GM19467 (cell line): ENCODE data around the gene OR2V2.

Experiments
- ATAC-seq: cut with Tn5 transposase; IDR thresholded peaks from one replicate; pipeline ENCODE4 v1.9.1; 2021; ENCODE audit warnings: mild to moderate bottlenecking, moderate library complexity; ENCODE audit not compliant: unreplicated experiment

Gene OR2V2

GRCh38 chr5:181189962-181190710 lies 42.8 kb downstream of the OR2V2 start:
- no peak for ATAC-seq

- ATAC-seq = no peak
Observed at GRCh38 chr5:181190711-181191525, 43.5 kb downstream of the OR2V2 start.

DNA sequence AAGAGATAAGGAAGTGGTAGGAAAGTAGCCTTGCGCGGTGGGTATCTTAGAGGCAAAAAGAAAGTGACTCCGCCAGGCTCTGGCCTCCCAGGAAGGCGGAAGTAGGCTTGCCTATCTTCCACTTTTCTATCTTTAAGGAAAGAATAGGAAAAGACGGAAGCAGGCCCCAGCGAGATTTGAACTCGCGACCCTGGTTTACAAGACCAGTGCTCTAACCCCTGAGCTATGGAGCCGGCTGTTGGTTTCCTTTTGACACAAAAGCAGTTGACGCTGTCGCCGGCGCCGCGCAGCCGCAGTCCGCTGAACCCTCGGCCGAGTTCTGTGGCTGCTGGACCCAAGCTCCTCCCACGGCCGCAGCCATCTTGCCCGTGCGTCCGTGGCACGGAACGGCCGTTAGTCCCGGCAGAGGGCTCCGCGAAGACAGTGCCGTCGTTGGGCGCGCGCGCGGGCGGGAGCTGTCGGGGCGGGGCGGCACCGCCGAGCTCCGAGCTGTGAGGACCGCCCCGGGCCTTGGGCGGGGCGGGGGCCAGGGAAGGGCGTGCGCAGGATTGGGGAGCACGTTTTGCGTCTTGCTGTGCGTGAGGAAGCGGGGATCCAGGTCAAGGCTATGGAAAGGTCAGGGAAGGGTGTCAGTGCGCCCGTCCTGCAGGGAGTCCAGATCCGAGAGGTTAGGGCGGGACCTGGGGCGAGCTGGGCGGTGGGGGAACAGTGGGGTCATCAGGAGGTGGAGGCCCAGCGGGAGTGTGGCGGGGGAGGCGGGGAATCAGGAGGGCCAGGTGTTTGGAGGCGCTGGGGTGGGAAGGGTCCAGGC lies 44.3 kb downstream of the OR2V2 start:
- ATAC-seq = peak; percentile 57

GRCh38 chr5:181192337-181193046 lies 45.1 kb downstream of the OR2V2 start:
- ATAC-seq = no peak

- no peak for ATAC-seq
Observed at GRCh38 chr5:181193656-181194055, 46.3 kb downstream of the OR2V2 start.

DNA sequence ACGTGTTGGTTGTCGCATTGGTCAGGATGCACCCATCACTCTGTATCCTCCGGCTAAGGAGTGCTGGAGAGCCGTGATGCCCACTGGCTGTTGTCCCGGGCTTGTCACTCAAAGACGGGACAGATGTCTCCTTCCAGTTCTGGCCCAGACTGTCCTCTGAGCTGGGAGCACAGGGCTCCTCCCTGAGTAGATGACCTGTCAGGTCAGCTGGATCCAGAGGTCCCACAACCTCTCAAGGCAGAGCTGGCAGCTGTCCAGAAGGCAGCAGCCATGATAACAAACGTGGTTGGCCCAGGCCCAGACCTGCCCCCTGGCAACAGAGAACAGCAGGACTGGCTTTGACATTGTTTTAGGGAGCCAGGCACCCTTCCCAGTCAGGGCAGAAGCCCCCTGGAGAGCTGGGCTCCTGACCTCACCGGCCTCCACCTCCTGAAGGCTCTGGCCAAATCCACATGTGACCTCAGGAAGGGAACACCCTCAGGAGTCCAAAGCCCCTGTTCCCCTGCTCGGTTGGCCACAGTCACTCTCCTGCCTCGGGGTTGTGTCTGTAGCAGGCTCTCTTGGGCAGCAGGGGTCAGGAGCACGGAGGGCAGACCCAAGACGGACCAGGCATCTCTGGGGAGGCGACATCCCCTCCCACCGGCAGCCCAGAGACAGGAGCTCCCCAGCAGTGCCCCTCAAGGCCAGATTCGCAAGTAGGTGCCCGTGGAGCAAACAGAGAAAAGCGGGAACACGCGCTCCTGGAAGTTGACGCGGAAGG lies 47.3 kb downstream of the OR2V2 start:
- ATAC-seq = no peak

DNA sequence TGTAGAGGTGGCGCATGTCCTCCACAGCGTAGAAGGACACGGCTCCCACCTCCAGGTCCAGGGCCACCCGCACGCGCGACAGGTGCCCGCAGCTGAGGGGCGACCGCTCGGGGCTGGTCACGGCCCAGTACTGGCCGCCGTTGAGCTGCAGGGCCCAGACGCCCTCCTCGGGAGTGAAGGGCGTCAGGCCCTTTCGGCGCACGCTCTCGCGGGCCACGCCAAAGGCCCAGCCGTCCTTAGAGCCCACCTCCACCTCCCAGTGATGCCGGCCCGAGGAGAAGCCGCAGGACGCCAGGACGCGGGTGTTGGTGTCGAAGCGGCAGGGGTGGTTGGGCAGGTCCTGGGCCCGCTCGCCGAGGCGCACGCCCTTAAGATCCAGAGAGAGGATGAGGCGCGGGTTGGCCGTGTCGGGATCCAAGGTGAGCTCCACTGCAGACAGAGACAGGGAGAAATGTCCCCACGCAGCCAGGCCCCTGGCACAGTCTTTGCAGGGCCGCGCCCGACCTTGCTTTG lies 47.9 kb downstream of the OR2V2 start:
- ATAC-seq = no peak

- no peak for ATAC-seq
Observed at GRCh38 chr5:181197326-181197951, 50.1 kb downstream of the OR2V2 start.

- ATAC-seq = no peak
Observed at GRCh38 chr5:181198106-181198685, 50.8 kb downstream of the OR2V2 start.

- ATAC-seq = peak; percentile 74
Observed at GRCh38 chr5:181198905-181199519, 51.6 kb downstream of the OR2V2 start.

DNA sequence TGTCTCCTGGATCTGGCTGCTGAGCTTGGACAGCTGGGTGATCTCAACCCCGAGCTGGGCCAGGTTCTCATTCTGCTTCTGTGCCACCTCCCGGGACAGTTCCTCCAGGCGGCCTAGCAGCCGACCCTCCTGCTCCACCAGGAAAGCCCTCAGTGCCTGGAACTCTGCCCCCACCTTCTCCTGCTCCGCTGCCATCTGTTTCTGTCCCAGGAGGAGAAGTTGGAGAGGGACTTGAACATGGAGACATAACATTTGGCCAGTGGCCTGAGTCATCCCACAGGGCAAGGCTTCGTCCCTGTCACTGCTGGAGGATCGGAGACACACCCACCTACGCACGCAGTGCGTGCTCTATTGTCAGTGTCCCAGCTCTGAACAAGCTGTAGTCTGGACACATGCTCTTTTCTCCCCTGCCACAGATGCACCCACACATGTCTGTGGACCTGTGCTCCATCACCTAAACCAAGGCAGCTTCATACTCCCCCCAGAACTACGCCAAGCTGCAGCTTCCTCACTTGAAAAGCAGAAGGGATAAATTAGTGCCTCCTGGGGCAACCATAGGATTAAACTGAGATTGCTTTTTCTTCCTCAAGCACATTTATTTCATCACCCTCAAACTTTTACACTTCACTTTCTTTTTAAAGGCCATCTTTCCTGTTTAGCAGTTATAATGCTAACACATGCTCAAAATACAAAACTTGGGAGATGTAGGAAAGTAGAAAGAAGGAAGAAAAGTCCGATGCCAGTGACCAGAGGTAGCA lies 52.7 kb downstream of the OR2V2 start:
- ATAC-seq = no peak

DNA sequence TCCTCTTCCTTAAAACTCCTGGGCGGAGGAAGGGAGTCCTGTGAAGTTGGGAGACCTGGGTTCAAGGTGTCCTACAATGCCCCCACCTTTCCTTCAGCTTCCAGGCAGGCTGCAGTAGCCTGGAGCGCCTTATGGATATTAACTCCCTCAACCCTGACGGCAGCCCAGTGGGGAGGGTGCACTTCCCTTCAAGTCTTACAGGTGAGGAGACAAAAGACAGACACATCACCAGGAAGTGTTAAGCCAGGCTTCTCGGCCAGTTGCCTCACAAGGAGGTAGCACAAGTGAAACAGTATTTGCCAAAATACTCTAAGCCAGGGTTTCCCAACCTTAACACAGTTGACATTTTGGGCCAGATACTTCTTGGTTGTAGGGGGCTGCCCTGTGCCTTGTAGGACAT lies 53.4 kb downstream of the OR2V2 start:
- no peak for ATAC-seq

DNA sequence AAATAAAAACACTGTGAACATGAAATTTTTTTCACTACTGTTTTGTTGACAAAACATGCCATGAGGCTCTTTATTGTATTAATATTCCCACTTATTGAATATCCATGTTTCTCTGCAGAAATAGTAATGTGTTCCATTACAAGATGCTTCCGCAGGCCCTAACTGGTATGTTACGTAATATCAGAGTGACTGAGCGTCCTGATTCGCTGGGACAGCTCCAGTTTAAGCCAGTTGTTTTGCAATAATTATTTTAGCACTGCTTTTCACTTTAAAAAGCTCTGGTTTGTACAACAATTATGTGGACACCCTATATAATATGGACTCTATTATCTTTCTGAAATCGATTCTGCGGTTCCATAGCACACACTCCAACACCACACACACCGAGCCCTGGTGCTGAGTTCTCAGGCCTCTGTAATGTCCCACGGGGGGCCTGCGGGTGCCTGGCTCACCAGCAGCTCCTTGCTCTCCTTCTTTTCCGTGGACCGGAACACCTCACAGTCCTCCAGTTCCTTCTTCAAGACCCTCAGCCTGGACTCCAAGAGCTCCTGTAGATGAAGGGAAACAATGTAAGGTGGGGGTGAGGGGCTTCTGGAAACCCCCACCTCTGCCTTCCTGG lies 55.8 kb downstream of the OR2V2 start:
- no peak for ATAC-seq

DNA sequence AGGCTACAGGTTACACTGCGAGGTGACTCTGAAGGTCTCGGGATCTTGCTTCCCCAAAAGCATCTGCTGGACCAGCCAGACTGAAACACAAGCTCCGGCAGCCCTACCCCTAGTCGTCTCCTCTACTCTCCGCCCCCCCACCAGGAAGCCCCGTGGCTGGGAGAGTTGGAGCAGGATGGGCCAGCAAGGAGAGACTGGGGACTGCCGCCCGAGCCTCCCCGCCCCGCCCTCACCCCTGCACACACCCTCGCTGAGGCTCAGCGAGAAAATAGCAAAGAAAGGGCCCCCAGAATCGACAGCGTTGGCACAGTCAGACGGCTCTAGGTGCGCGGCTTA lies 56.4 kb downstream of the OR2V2 start:
- ATAC-seq = no peak

DNA sequence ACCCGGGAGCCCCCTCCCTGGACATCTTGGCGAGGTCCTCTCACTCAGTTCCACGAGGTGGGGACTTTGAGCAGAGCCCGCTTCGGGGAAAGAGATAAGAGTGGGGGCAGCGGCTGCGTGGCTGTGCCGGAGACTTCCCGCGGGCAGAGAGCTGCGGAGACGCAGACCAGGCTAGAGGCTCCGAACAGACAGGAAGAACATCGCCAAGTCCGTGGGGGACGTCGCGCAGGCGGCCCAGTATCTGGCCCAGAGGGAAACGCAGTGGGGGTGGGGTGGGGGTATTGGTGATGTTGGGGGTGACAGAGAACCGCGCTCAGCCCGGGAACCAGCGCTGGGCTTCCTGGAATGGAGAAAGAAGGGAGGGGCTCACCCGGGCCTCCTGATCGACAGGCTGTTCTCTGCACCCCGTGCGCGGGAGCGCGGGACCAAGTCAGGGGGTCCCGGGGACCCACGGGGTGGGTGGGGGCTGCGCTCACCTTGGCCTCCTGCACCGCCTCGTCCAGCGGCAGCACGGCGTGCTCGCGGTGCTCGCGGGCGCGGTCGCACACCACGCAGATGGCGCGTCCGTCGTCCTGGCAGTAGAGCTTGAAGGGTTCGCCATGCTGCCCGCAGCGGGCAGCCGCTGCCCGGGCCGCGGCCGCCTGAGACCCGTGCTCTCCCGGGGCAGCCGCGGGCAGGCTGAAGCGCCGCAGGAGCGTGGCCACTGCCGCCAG lies 56.9 kb downstream of the OR2V2 start:
- ATAC-seq = no peak

DNA sequence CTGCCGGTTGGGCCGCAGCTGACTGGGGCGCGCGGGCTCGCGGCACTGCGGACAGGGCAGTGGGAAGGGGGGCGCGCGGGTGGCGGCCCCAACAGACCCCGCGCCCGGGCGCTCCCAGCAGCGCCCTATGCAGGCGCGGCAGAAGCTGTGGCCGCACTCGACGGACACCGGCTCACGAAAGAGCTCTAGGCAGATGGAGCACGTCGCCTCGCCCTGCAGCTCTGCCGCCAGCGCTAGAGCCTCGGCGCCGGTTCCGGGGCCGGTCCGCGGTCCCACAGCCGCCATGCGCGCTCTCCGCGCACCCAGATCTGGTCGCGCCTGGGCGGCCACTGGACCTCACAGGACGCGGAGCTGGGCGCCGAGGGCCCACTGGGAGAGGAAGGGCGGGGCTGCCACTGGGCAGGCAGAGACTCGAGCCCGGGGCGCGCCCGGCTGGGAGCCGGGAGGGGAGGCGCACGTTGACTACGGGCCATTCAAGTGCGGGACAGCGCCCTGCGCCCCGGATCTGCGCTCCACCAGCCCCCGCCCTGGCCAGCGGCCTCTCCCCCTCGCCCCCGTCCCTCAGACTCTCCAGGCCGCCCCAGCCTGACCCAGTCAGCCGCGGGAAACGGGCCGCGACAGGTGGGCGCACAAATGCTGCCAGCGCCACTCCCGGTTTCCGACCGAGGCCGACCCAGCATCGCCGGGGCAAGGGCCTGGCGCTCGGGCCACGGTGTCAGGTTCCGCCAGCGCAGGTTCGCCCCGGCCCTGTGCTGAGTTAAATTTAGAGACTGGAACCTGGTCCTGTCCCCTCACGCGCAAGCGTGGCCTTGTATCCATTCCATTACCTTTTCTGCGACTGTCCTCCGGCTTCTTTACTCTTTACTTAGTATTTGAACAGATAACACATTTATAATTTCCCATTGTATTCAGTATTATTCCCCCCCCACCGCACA lies 57.7 kb downstream of the OR2V2 start, which contains the start of gene TRIM7:
Gene TRIM7, minus strand, starts transcription at position 371 of the 935 bp plus-strand sequence. Its CDS starts 86 bp downstream, at position 285.
- no peak for ATAC-seq
